ENCODE results near the gene BCL11A. TPM values are rescaled to one million over a fixed set of nuclear protein-coding genes. Genes with fewer than 3 reads are reported as not detected.

Gene BCL11A
- total RNA-seq, 6 experiments from 2014 or later, result 0.06 to 0.80 (median 0.37) TPM

DNA sequence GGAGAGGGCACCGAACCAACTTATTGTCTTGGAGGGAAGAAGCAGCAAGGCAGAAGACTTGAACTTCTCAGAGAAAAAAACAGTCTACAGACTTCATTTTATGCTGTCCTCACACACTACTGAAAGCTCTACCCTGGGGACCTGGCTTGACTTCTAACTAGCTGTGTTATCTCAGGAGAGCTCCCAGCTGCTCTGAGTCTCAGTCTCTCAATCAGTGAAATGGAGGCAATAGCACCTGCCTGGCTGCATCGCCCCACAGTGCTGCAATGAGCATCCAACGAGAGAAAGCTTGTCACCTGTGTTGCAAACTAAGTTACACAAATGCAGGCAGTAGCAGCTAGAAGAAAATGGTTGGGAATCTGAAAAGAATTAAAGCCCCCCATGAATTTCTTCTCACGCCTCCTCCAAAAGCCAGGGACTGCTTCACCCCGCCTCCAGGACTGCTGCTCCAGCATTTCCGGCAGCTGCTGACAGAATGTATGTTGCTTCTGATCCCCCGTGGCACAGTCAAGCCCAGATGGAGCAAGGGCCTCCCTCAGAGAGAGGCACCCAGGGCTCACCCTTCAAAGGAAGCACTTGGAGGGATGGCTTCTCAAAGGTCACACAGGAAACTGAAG lies 116.3 kb downstream of the BCL11A start:
- no peak overlapping the region for H3K27ac ChIP-seq
- no peak for ATAC-seq

DNA sequence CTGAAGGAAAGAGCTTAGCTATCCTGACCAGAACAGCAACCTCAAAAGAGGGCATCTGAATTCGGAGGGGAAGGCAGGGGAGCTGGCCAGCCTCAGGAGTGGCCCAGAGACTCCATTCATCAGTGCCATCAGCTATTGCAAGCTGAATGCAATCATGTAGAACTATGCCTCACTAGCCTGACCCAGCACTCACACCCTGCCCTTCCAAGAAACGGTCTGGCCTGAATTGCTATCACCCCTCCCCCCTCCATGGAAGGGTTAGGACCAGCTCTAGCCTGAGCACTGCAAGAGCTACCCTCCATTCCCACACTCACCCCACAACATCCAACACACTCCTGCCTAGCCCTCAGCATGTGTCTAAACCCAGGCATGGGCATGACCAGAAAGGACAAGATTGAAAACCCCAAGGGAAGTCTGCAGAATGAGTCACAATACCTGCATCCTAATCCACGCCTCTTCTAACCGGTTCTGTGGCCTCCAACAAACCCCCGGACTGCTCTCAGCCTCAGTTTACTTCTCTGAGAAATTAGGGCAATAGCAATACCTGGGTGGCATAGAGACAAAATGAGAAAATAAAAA lies 120.3 kb downstream of the BCL11A start:
- intact Hi-C loops (cut with DNase I), result no loop called here
- H3K27me3 ChIP-seq, result no peaks in the 10 kb centered on the region
- no peak for TF ChIP-seq POLR2A (IDR thresholded peaks at IDR 0.05)
- TF ChIP-seq CTCF (IDR thresholded peaks at IDR 0.05), result no peak
- DNase-seq (no peak), ATAC-seq (no peak)
- no peak overlapping the region for H3K4me3 ChIP-seq
- no peaks in the 10 kb centered on the region for H3K9me3 ChIP-seq
- no peak overlapping the region for H3K27ac ChIP-seq
- no peaks in the 10 kb centered on the region for H3K4me1 ChIP-seq
- no peaks in the 10 kb centered on the region for H3K36me3 ChIP-seq
- 42% methylated on average over 4 of the region's 5 CpGs for WGBS (ENCODE audit: insufficient coverage, low coverage, low lambda C conversion rate, missing lambda C conversion rate)

More for the DNA sequence above, 116.3 kb downstream of the BCL11A start:
- no peaks in the 10 kb centered on the region for H3K4me1 ChIP-seq
- no peaks in the 10 kb centered on the region for H3K36me3 ChIP-seq
- intact Hi-C loops (cut with DNase I), result no loop called here
- DNase-seq, result no peak
- no peak overlapping the region for H3K4me3 ChIP-seq
- TF ChIP-seq CTCF (IDR thresholded peaks at IDR 0.05) (no peak), POLR2A (IDR thresholded peaks at IDR 0.05) (no peak)
- H3K9me3 ChIP-seq, result no peaks in the 10 kb centered on the region
- WGBS (ENCODE audit: insufficient coverage, low coverage, low lambda C conversion rate, missing lambda C conversion rate), result 61% methylated on average over 4 of the region's 7 CpGs
- no peaks in the 10 kb centered on the region for H3K27me3 ChIP-seq

DNA sequence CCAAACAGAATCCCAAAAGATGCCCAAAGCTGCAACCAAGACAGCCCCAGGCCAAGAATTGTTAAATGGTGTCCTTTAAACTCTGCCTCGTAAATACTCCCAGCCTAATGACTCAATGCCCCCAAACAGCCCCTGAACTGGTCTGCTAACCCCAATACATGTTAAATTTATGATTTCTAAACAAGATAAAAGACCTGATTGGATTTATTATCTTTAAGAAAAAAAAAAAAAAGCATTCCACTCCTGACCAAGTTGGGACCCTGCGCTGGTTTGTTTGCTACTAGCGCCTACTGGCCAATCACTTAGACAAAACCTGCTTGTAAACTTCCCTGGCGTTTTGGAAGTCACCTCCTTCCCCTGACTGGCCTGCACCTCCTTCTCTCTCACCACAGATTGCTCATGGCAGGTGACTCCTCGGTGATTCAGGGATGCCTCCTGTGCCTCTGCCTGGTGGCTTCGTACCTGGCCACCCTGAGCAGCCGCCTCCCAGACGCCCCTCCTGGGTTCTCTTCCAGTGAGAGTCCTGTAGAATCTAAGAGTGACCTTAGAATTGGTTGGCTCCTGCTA lies 121.3 kb downstream of the BCL11A start:
- Histone ChIP-seq H3K9me3 (no peaks in the 10 kb centered on the region), H3K36me3 (no peaks in the 10 kb centered on the region), H3K27me3 (no peaks in the 10 kb centered on the region), H3K4me1 (no peaks in the 10 kb centered on the region), H3K4me3 (no peak overlapping the region), H3K27ac (no peak overlapping the region)
- intact Hi-C loops (cut with DNase I), result no loop called here
- DNase-seq (no peak), ATAC-seq (no peak)
- no peak for TF ChIP-seq CTCF (IDR thresholded peaks at IDR 0.05)
- 80% methylated on average over 8 of the region's 8 CpGs for WGBS (ENCODE audit: insufficient coverage, low coverage, low lambda C conversion rate, missing lambda C conversion rate)

GRCh38 chr2:60429681-60430080 lies 123.8 kb downstream of the BCL11A start:
- no peak for ATAC-seq
- H3K36me3 ChIP-seq, result no peaks in the 10 kb centered on the region
- whole genome bisulfite sequencing (ENCODE audit: insufficient coverage, low coverage, low lambda C conversion rate, missing lambda C conversion rate), result 53% methylated on average over 3 of the region's 4 CpGs
- H3K4me3 ChIP-seq, result no peak overlapping the region
- TF ChIP-seq POLR2A (IDR thresholded peaks at IDR 0.05) (no peak), CTCF (IDR thresholded peaks at IDR 0.05) (no peak)
- H3K27me3 ChIP-seq, result no peaks in the 10 kb centered on the region
- intact Hi-C loops (cut with DNase I), result no loop called here
- H3K9me3 ChIP-seq, result no peaks in the 10 kb centered on the region
- no peak for DNase-seq
- H3K27ac ChIP-seq, result no peak overlapping the region
- H3K4me1 ChIP-seq, result no peaks in the 10 kb centered on the region
